ENCODE data around the gene SMARCAL1. TPM values are rescaled to one million over a fixed set of nuclear protein-coding genes. Genes with fewer than 3 reads are reported as not detected.
"Not testable (repeated sequence)": the region's sequence is repeated elsewhere in the genome, so short reads cannot be mapped to it uniquely, and the experiment has no call there.

The SMARCAL1 gene
- total and polyA plus RNA-seq, 2 donors (not counting 1 experiment from before 2014, with no cell fraction given): 20.2 to 46.7 TPM

DNA sequence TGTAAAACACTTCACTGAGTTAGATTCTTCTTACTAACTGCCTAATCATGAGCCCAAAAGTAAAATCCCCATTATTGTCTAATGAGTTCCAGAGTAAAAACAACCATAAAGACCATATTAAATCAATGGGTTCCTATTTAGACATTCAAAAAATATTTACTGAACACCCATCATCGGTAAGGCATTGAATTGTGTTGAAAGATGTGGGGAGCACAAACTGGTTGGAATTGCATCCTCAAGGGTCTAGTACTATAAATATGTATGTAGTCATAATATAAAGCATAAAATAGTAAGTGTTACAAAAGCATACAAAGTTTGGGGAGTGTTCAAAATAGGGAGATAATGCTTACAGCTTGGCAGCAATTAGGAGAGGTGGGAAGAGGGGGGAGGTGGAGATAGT is 37.0 kb upstream of the SMARCAL1 start:
- no peak overlapping the region for H3K27ac Mint-ChIP-seq
- no peak overlapping the region for H3K4me3 Mint-ChIP-seq
- no peaks in the 10 kb centered on the region for H4K20me1 ChIP-seq (ENCODE audit: control insufficient read depth, insufficient read depth, low read length, poor library complexity, severe bottlenecking)
- no peaks in the 10 kb centered on the region for H3K79me2 ChIP-seq (ENCODE audit: control insufficient read depth, insufficient read depth, low read length)
- peaks cover 0 to 34% (median 26%) of the 10 kb centered on the region in 4 experiments for H3K27me3 ChIP-seq (replicated peaks in 1 of 4; ENCODE audit: control extremely low read depth in 1 of 4, control insufficient read depth in 3 of 4, insufficient read depth in 4 of 4, low read length in 3 of 4)
- intact Hi-C loops (cut with micrococcal nuclease): no loop called here
- peaks cover 8 to 19% of the 10 kb centered on the region in 2 donors for H3K4me1 ChIP-seq (ENCODE audit: control insufficient read depth in 2 of 2, insufficient read depth in 2 of 2, low read length in 2 of 2)
- peaks cover 68% of the 10 kb centered on the region for H3K27me3 Mint-ChIP-seq
- no peak overlapping the region for H3K27ac ChIP-seq (ENCODE audit: low read length in 2 of 2)
- peaks cover 0 to 13% (median 0%) of the 10 kb centered on the region in 3 donors for H3K9me3 ChIP-seq (ENCODE audit: control extremely low read depth in 1 of 3, control insufficient read depth in 2 of 3, insufficient read depth in 1 of 3, low read length in 2 of 3)
- no peak overlapping the region for H3K4me2 ChIP-seq (replicated peaks; ENCODE audit: low read depth, low read length, poor library complexity, severe bottlenecking)
- no peaks in the 10 kb centered on the region for H3K9me3 Mint-ChIP-seq (ENCODE audit: insufficient read depth)
- no peak for DNase-seq
- ATAC-seq (ENCODE audit: low read depth): no peak
- peaks cover 12% of the 10 kb centered on the region for H3K4me1 Mint-ChIP-seq
- POLR2A ChIA-PET: no interaction called here
- no CpG with 5 or more reads among the region's 1 CpG for WGBS (ENCODE audit: insufficient coverage)
- no peaks in the 10 kb centered on the region for H3K36me3 ChIP-seq (replicated peaks in 1 of 2; ENCODE audit: control extremely low read depth in 1 of 2, control insufficient read depth in 1 of 2, extremely low read depth in 1 of 2, insufficient read depth in 2 of 2, low read length in 1 of 2)
- CTCF ChIA-PET: no interaction called here
- no peak for TF ChIP-seq EZH2 (IDR thresholded peaks at IDR 0.05; ENCODE audit: borderline replicate concordance, insufficient read depth, low read depth, low read length, poor library complexity, severe bottlenecking)
- TF ChIP-seq, protein P1, sequence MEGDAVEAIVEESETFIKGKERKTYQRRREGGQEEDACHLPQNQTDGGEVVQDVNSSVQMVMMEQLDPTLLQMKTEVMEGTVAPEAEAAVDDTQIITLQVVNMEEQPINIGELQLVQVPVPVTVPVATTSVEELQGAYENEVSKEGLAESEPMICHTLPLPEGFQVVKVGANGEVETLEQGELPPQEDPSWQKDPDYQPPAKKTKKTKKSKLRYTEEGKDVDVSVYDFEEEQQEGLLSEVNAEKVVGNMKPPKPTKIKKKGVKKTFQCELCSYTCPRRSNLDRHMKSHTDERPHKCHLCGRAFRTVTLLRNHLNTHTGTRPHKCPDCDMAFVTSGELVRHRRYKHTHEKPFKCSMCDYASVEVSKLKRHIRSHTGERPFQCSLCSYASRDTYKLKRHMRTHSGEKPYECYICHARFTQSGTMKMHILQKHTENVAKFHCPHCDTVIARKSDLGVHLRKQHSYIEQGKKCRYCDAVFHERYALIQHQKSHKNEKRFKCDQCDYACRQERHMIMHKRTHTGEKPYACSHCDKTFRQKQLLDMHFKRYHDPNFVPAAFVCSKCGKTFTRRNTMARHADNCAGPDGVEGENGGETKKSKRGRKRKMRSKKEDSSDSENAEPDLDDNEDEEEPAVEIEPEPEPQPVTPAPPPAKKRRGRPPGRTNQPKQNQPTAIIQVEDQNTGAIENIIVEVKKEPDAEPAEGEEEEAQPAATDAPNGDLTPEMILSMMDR (IDR thresholded peaks at IDR 0.05): no peak
- H2AFZ ChIP-seq (ENCODE audit: insufficient read depth, low read depth, low read length, poor library complexity, severe bottlenecking): no peak overlapping the region
- no peak overlapping the region for H3K4me3 ChIP-seq (ENCODE audit: control extremely low read depth in 1 of 5, extremely low read depth in 1 of 5, insufficient read depth in 1 of 5, low read depth in 2 of 5, low read length in 4 of 5)
- H3K9ac ChIP-seq (ENCODE audit: low read length): no peak overlapping the region

- intact Hi-C loops (cut with micrococcal nuclease): no loop called here
- Histone ChIP-seq H2AFZ (ENCODE audit: insufficient read depth, low read depth, low read length, poor library complexity, severe bottlenecking) (no peak overlapping the region), H3K4me3 (ENCODE audit: control extremely low read depth in 1 of 5, extremely low read depth in 1 of 5, insufficient read depth in 1 of 5, low read depth in 2 of 5, low read length in 4 of 5) (no peak overlapping the region), H3K4me2 (replicated peaks; ENCODE audit: low read depth, low read length, poor library complexity, severe bottlenecking) (no peak overlapping the region), H3K27me3 (replicated peaks in 1 of 4; ENCODE audit: control extremely low read depth in 1 of 4, control insufficient read depth in 3 of 4, insufficient read depth in 4 of 4, low read length in 3 of 4) (peaks cover 0 to 7% (median 2%) of the 10 kb centered on the region in 4 experiments), H3K9me3 (ENCODE audit: control extremely low read depth in 1 of 3, control insufficient read depth in 2 of 3, insufficient read depth in 1 of 3, low read length in 2 of 3) (no peaks in the 10 kb centered on the region), H3K36me3 (replicated peaks in 1 of 2; ENCODE audit: control extremely low read depth in 1 of 2, control insufficient read depth in 1 of 2, extremely low read depth in 1 of 2, insufficient read depth in 2 of 2, low read length in 1 of 2) (no peaks in the 10 kb centered on the region), H3K27ac (ENCODE audit: low read length in 2 of 2) (no peak overlapping the region), H3K79me2 (ENCODE audit: control insufficient read depth, insufficient read depth, low read length) (no peaks in the 10 kb centered on the region), H3K4me1 (ENCODE audit: control insufficient read depth in 2 of 2, insufficient read depth in 2 of 2, low read length in 2 of 2) (no peaks in the 10 kb centered on the region), H4K20me1 (ENCODE audit: control insufficient read depth, insufficient read depth, low read length, poor library complexity, severe bottlenecking) (no peaks in the 10 kb centered on the region), H3K9ac (ENCODE audit: low read length) (no peak overlapping the region)
- peaks cover 39% of the 10 kb centered on the region for H3K27me3 Mint-ChIP-seq
- no peak for TF ChIP-seq EZH2 (IDR thresholded peaks at IDR 0.05; ENCODE audit: borderline replicate concordance, insufficient read depth, low read depth, low read length, poor library complexity, severe bottlenecking)
- TF ChIP-seq, protein P1 (IDR thresholded peaks at IDR 0.05): no peak
- DNase-seq (no peak), ATAC-seq (ENCODE audit: low read depth) (no peak)
- ChIA-PET CTCF (no interaction called here), POLR2A (no interaction called here)
- H3K4me3 Mint-ChIP-seq: no peak overlapping the region
- no peaks in the 10 kb centered on the region for H3K4me1 Mint-ChIP-seq
- H3K27ac Mint-ChIP-seq: no peak overlapping the region
- H3K9me3 Mint-ChIP-seq (ENCODE audit: insufficient read depth): no peaks in the 10 kb centered on the region
- WGBS (ENCODE audit: insufficient coverage): 82% methylated on average over 3 of the region's 5 CpGs
Measured at GRCh38 chr2:216379977-216380376, 32.3 kb upstream of the SMARCAL1 start.

DNA sequence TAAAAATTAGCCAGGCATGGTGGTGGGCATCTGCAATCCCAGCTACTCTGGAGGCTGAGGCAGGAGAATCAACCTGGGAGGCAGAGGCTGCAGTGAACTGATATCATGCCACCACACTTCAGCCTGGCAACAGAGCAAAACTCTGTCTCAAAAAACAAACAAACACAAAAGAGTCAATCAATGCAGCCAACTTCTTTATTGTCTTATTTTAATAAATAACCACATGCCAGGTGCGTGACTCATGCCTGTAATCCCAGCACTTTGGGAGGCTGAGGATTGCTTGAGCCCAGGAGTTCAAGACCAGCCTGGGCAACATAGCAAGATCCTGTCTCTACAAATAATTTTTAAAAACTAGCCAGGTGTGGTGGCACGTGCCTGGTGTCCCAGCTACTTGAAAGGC is 27.9 kb upstream of the SMARCAL1 start:
- H3K4me3 Mint-ChIP-seq; intact Hi-C loops (cut with micrococcal nuclease); H3K4me1 ChIP-seq (ENCODE audit: control insufficient read depth in 2 of 2, insufficient read depth in 2 of 2, low read length in 2 of 2); DNase-seq; H4K20me1 ChIP-seq (ENCODE audit: control insufficient read depth, insufficient read depth, low read length, poor library complexity, severe bottlenecking); H2AFZ ChIP-seq (ENCODE audit: insufficient read depth, low read depth, low read length, poor library complexity, severe bottlenecking); H3K27ac Mint-ChIP-seq; H3K4me1 Mint-ChIP-seq; H3K9ac ChIP-seq (ENCODE audit: low read length); H3K27me3 ChIP-seq (replicated peaks in 1 of 4; ENCODE audit: control extremely low read depth in 1 of 4, control insufficient read depth in 3 of 4, insufficient read depth in 4 of 4, low read length in 3 of 4); ATAC-seq (ENCODE audit: low read depth); CTCF ChIA-PET; H3K9me3 ChIP-seq (ENCODE audit: control extremely low read depth in 1 of 3, control insufficient read depth in 2 of 3, insufficient read depth in 1 of 3, low read length in 2 of 3); H3K4me2 ChIP-seq (replicated peaks; ENCODE audit: low read depth, low read length, poor library complexity, severe bottlenecking); H3K79me2 ChIP-seq (ENCODE audit: control insufficient read depth, insufficient read depth, low read length); POLR2A ChIA-PET; H3K4me3 ChIP-seq (ENCODE audit: control extremely low read depth in 1 of 5, extremely low read depth in 1 of 5, insufficient read depth in 1 of 5, low read depth in 2 of 5, low read length in 4 of 5); H3K27ac ChIP-seq (ENCODE audit: low read length in 2 of 2); H3K9me3 Mint-ChIP-seq (ENCODE audit: insufficient read depth); H3K36me3 ChIP-seq (replicated peaks in 1 of 2; ENCODE audit: control extremely low read depth in 1 of 2, control insufficient read depth in 1 of 2, extremely low read depth in 1 of 2, insufficient read depth in 2 of 2, low read length in 1 of 2): not testable (repeated sequence)
- peaks cover 24% of the 10 kb centered on the region for H3K27me3 Mint-ChIP-seq
- WGBS (ENCODE audit: insufficient coverage): 77% methylated on average over 2 of the region's 2 CpGs

All from B cell (primary cell).